Muscle layer of duodenum (tissue), 2 donors: ENCODE data around the gene VAV3.

Experiments used
- H3K27ac ChIP-seq: one replicate; pipeline ENCODE4 v1.7.0; 2013; ENCODE audit warnings: mild to moderate bottlenecking, low read length
- H3K27me3 ChIP-seq: one replicate; pipeline ENCODE4 v1.7.0; 2013; ENCODE audit warnings: low read depth, mild to moderate bottlenecking, control low read depth, low read length
- H3K36me3 ChIP-seq, 2 donors: one replicate each; pipeline ENCODE4 v1.7.0; 2013; ENCODE audit warnings: low read length in 2 of 2, control low read depth in 1 of 2, mild to moderate bottlenecking in 1 of 2; ENCODE audit not compliant: insufficient read depth in 2 of 2, control insufficient read depth in 1 of 2
- H3K4me1 ChIP-seq, 2 donors: one replicate each; pipeline ENCODE4 v1.7.0; 2013; ENCODE audit warnings: low read length in 2 of 2, mild to moderate bottlenecking in 2 of 2, control low read depth in 1 of 2, moderate library complexity in 1 of 2; ENCODE audit not compliant: insufficient read depth in 2 of 2, control insufficient read depth in 1 of 2
- H3K4me3 ChIP-seq, 2 donors: one replicate each; pipeline ENCODE4 v1.7.0; 2013; ENCODE audit warnings: low read length in 2 of 2, low read depth in 1 of 2, mild to moderate bottlenecking in 1 of 2
- H3K9me3 ChIP-seq, 2 donors: one replicate each; pipeline ENCODE4 v1.7.0; 2013; ENCODE audit warnings: low read length in 2 of 2, control low read depth in 1 of 2, mild to moderate bottlenecking in 1 of 2; ENCODE audit not compliant: control insufficient read depth in 1 of 2
- donor health status: healthy.

VAV3 gene

GRCh38 chr1:107559881-107560280, 405.1 kb downstream of the VAV3 start:
- H3K27ac ChIP-seq: no peak overlapping the region
- no peaks in the 10 kb centered on the region for H3K9me3 ChIP-seq
- H3K27me3 ChIP-seq: no peaks in the 10 kb centered on the region
- no peaks in the 10 kb centered on the region for H3K4me1 ChIP-seq
- no peak overlapping the region for H3K4me3 ChIP-seq
- H3K36me3 ChIP-seq: no peaks in the 10 kb centered on the region

- no peak overlapping the region for H3K27ac ChIP-seq
- H3K9me3 ChIP-seq: no peaks in the 10 kb centered on the region
- no peaks in the 10 kb centered on the region for H3K27me3 ChIP-seq
- H3K4me3 ChIP-seq: no peak overlapping the region
- H3K4me1 ChIP-seq: no peaks in the 10 kb centered on the region
- H3K36me3 ChIP-seq: no peaks in the 10 kb centered on the region
These were observed 407.9 kb downstream of the VAV3 start for GRCh38 chr1:107557095-107557494.

GRCh38 chr1:107555578-107555977, 409.4 kb downstream of the VAV3 start:
- H3K4me1 ChIP-seq: no peaks in the 10 kb centered on the region
- no peaks in the 10 kb centered on the region for H3K27me3 ChIP-seq
- no peak overlapping the region for H3K4me3 ChIP-seq
- no peaks in the 10 kb centered on the region for H3K9me3 ChIP-seq
- H3K27ac ChIP-seq: no peak overlapping the region
- no peaks in the 10 kb centered on the region for H3K36me3 ChIP-seq

- Histone ChIP-seq H3K4me1 (no peaks in the 10 kb centered on the region), H3K36me3 (no peaks in the 10 kb centered on the region), H3K9me3 (no peaks in the 10 kb centered on the region), H3K27ac (no peak overlapping the region), H3K4me3 (no peak overlapping the region), H3K27me3 (no peaks in the 10 kb centered on the region)
These were observed 412.2 kb downstream of the VAV3 start for GRCh38 chr1:107552781-107553180.

GRCh38 chr1:107551456-107551855, 413.5 kb downstream of the VAV3 start:
- Histone ChIP-seq H3K4me1 (no peaks in the 10 kb centered on the region), H3K36me3 (no peaks in the 10 kb centered on the region), H3K27me3 (no peaks in the 10 kb centered on the region), H3K4me3 (no peak overlapping the region), H3K27ac (no peak overlapping the region), H3K9me3 (no peaks in the 10 kb centered on the region)

- H3K4me1 ChIP-seq: no peaks in the 10 kb centered on the region
- H3K9me3 ChIP-seq: no peaks in the 10 kb centered on the region
- no peak overlapping the region for H3K4me3 ChIP-seq
- no peaks in the 10 kb centered on the region for H3K27me3 ChIP-seq
- no peaks in the 10 kb centered on the region for H3K36me3 ChIP-seq
- H3K27ac ChIP-seq: no peak overlapping the region
These were observed 414.6 kb downstream of the VAV3 start for GRCh38 chr1:107550358-107550757.

- no peak overlapping the region for H3K4me3 ChIP-seq
- H3K27ac ChIP-seq: no peak overlapping the region
- H3K4me1 ChIP-seq: no peaks in the 10 kb centered on the region
- H3K27me3 ChIP-seq: no peaks in the 10 kb centered on the region
- no peaks in the 10 kb centered on the region for H3K9me3 ChIP-seq
- no peaks in the 10 kb centered on the region for H3K36me3 ChIP-seq
These were observed 415.7 kb downstream of the VAV3 start for GRCh38 chr1:107549152-107549810.

- H3K4me1 ChIP-seq: no peaks in the 10 kb centered on the region
- H3K27me3 ChIP-seq: no peaks in the 10 kb centered on the region
- H3K36me3 ChIP-seq: no peaks in the 10 kb centered on the region
- H3K9me3 ChIP-seq: no peaks in the 10 kb centered on the region
- no peak overlapping the region for H3K27ac ChIP-seq
- no peak overlapping the region for H3K4me3 ChIP-seq
These were observed 416.7 kb downstream of the VAV3 start for GRCh38 chr1:107548276-107548675.

GRCh38 chr1:107547363-107548155, 417.4 kb downstream of the VAV3 start:
- H3K4me3 ChIP-seq: no peak overlapping the region
- H3K27me3 ChIP-seq: no peaks in the 10 kb centered on the region
- H3K27ac ChIP-seq: no peak overlapping the region
- H3K36me3 ChIP-seq: no peaks in the 10 kb centered on the region
- no peaks in the 10 kb centered on the region for H3K4me1 ChIP-seq
- H3K9me3 ChIP-seq: no peaks in the 10 kb centered on the region

GRCh38 chr1:107546576-107546975, 418.4 kb downstream of the VAV3 start:
- Histone ChIP-seq H3K4me3 (no peak overlapping the region), H3K36me3 (no peaks in the 10 kb centered on the region), H3K27me3 (no peaks in the 10 kb centered on the region), H3K27ac (no peak overlapping the region), H3K9me3 (no peaks in the 10 kb centered on the region), H3K4me1 (no peaks in the 10 kb centered on the region)

- Histone ChIP-seq H3K27me3 (no peaks in the 10 kb centered on the region), H3K4me3 (no peak overlapping the region), H3K4me1 (no peaks in the 10 kb centered on the region), H3K36me3 (no peaks in the 10 kb centered on the region), H3K9me3 (no peaks in the 10 kb centered on the region), H3K27ac (no peak overlapping the region)
These were observed 419.1 kb downstream of the VAV3 start for GRCh38 chr1:107545879-107546278.
